OCI-LY1 (cell line): ENCODE data around the gene NUP210L.

ENCODE experiments used
- H2AFZ ChIP-seq: fragments of 200-600 bp; sonication (generic), shearing (Covaris generic); 2 replicates; pipeline ENCODE4 v1.6.0; 2014; ENCODE audit warnings: antibody characterized with exemption, mild to moderate bottlenecking, low read length
- H3F3A ChIP-seq: fragments of 200-600 bp; sonication (generic), shearing (Covaris generic); 2 replicates; pipeline ENCODE4 v1.6.0; 2014; ENCODE audit warnings: mild to moderate bottlenecking, antibody characterized with exemption, low read length, moderate library complexity; ENCODE audit not compliant: insufficient read depth
- H3K27ac ChIP-seq: fragments of 200-600 bp; sonication (generic); 2 replicates; pipeline ENCODE4 v1.5.1; 2014; ENCODE audit warnings: low read length, mixed run types, mild to moderate bottlenecking, low read depth; ENCODE audit not compliant: poor library complexity, severe bottlenecking
- H3K27me3 ChIP-seq: fragments of 200-600 bp; sonication (generic); 2 replicates; pipeline ENCODE4 v1.6.0; 2014; ENCODE audit warnings: antibody characterized with exemption, mild to moderate bottlenecking, low read length, moderate library complexity; ENCODE audit not compliant: insufficient read depth
- H3K36me3 ChIP-seq: fragments of 200-600 bp; sonication (generic); 2 replicates; pipeline ENCODE4 v1.6.1; 2014; ENCODE audit warnings: mild to moderate bottlenecking, antibody characterized with exemption, low read length, moderate library complexity, mixed read lengths; ENCODE audit not compliant: insufficient read depth
- H3K4me1 ChIP-seq: fragments of 200-600 bp; sonication (generic); 2 replicates; pipeline ENCODE4 v1.5.1; 2014; ENCODE audit warnings: mild to moderate bottlenecking, low read length, moderate library complexity; ENCODE audit not compliant: insufficient read depth, severe bottlenecking
- H3K4me2 ChIP-seq: fragments of 200-600 bp; sonication (generic), shearing (Covaris generic); 2 replicates; pipeline ENCODE4 v1.6.1; 2014; ENCODE audit warnings: low read length
- H3K4me3 ChIP-seq: fragments of 200-600 bp; sonication (generic); 2 replicates; pipeline ENCODE4 v1.5.1; 2014; ENCODE audit warnings: low read length, low read depth, mild to moderate bottlenecking, mixed read lengths; ENCODE audit not compliant: poor library complexity, severe bottlenecking
- H3K79me2 ChIP-seq: fragments of 200-600 bp; shearing (Covaris generic); 2 replicates; pipeline ENCODE4 v1.6.1; 2016; ENCODE audit warnings: mixed run types, low read length, mixed read lengths; ENCODE audit not compliant: insufficient read depth
- H3K9ac ChIP-seq: fragments of 200-600 bp; sonication (generic), shearing (Covaris generic); 2 replicates; pipeline ENCODE4 v1.6.1; 2014; ENCODE audit warnings: mild to moderate bottlenecking, low read length, mixed read lengths
- H3K9me2 ChIP-seq: fragments of 200-600 bp; sonication (generic), shearing (Covaris generic); 2 replicates; pipeline ENCODE4 v1.6.1; 2014; ENCODE audit warnings: low read depth, mild to moderate bottlenecking, low read length, mixed read lengths
- H3K9me3 ChIP-seq: fragments of 200-600 bp; shearing (Covaris generic); 2 replicates; pipeline ENCODE4 v1.6.1; 2014; ENCODE audit warnings: low read length, mixed read lengths
- H4K20me1 ChIP-seq: fragments of 200-600 bp; sonication (generic), shearing (Covaris generic); 2 replicates; pipeline ENCODE4 v1.6.0; 2016; ENCODE audit warnings: mild to moderate bottlenecking, low read length; ENCODE audit not compliant: insufficient read depth
- CTCF ChIP-seq: fragments of 200-600 bp; sonication (generic), shearing (Covaris generic); IDR thresholded peaks from 2 replicates; pipeline ENCODE4 v1.5.1; 2017; ENCODE audit warnings: mild to moderate bottlenecking, antibody characterized with exemption, low read length, moderate library complexity, mixed read lengths
- EZH2 ChIP-seq: fragments of 200-600 bp; sonication (generic), shearing (Covaris generic); IDR thresholded peaks from 2 replicates; pipeline ENCODE4 v1.8.0; 2017; ENCODE audit warnings: borderline replicate concordance, mixed run types, mild to moderate bottlenecking, antibody characterized with exemption, low read length, moderate library complexity, mixed read lengths

The NUP210L gene

GRCh38 chr1:153946622-153947241 is 208.1 kb downstream of the NUP210L start, which contains the start of gene DENND4B:
DENND4B (minus strand) TSS chr1:153946718; CDS start chr1:153944374, 2,344 bp downstream.
- peak within 1 kb of the TSS; percentile 96 for H3K9ac ChIP-seq
- H3K36me3 ChIP-seq: peaks cover 56% of the 10 kb centered on the region
- peak within 1 kb of the TSS; percentile 89 for H3K27ac ChIP-seq
- H2AFZ ChIP-seq: no peak within 1 kb of the TSS
- TF ChIP-seq EZH2: no peak
- TF ChIP-seq CTCF: peak; percentile 82
- H3K9me3 ChIP-seq: no peaks in the 10 kb centered on the region
- no peaks in the 10 kb centered on the region for H3K27me3 ChIP-seq
- H4K20me1 ChIP-seq: no peaks in the 10 kb centered on the region
- peaks cover 7% of the 10 kb centered on the region; the same call in 1 of the 2 replicates for H3K79me2 ChIP-seq
- no peaks in the 10 kb centered on the region for H3K9me2 ChIP-seq
- H3K4me3 ChIP-seq: peak within 1 kb of the TSS; percentile 82
- peaks cover 18% of the 10 kb centered on the region for H3K4me1 ChIP-seq
- peak within 1 kb of the TSS; percentile 86 for H3K4me2 ChIP-seq
- H3F3A ChIP-seq: peaks cover 4% of the 10 kb centered on the region; the same call in 1 of the 2 replicates

- Histone ChIP-seq H3K9ac (peak overlapping the region; percentile 96), H3F3A (peaks cover 4% of the 10 kb centered on the region; the same call in 1 of the 2 replicates), H3K79me2 (peaks cover 7% of the 10 kb centered on the region; the same call in 1 of the 2 replicates), H2AFZ (no peak overlapping the region), H3K27me3 (no peaks in the 10 kb centered on the region), H3K9me3 (no peaks in the 10 kb centered on the region), H4K20me1 (no peaks in the 10 kb centered on the region), H3K9me2 (no peaks in the 10 kb centered on the region), H3K27ac (peak overlapping the region; percentile 89), H3K4me1 (peaks cover 18% of the 10 kb centered on the region), H3K4me3 (peak overlapping the region; percentile 82), H3K4me2 (peak overlapping the region; percentile 86), H3K36me3 (peaks cover 56% of the 10 kb centered on the region)
- TF ChIP-seq CTCF (no peak), EZH2 (no peak)
Observed at GRCh38 chr1:153945795-153946621, 208.9 kb downstream of the NUP210L start.

- H3K4me2 ChIP-seq: peak overlapping the region; percentile 86
- H3K9me3 ChIP-seq: no peaks in the 10 kb centered on the region
- peaks cover 4% of the 10 kb centered on the region; the same call in 1 of the 2 replicates for H3F3A ChIP-seq
- TF ChIP-seq EZH2 (no peak), CTCF (no peak)
- H3K79me2 ChIP-seq: peaks cover 7% of the 10 kb centered on the region; the same call in 1 of the 2 replicates
- H3K9ac ChIP-seq: peak overlapping the region; percentile 96
- H3K4me3 ChIP-seq: peak overlapping the region; percentile 82
- peak overlapping the region; percentile 89 for H3K27ac ChIP-seq
- H3K36me3 ChIP-seq: peaks cover 56% of the 10 kb centered on the region
- H3K9me2 ChIP-seq: no peaks in the 10 kb centered on the region
- H3K4me1 ChIP-seq: peaks cover 18% of the 10 kb centered on the region
- no peaks in the 10 kb centered on the region for H3K27me3 ChIP-seq
- H4K20me1 ChIP-seq: no peaks in the 10 kb centered on the region
- H2AFZ ChIP-seq: no peak overlapping the region
Observed at GRCh38 chr1:153945131-153945794, 209.6 kb downstream of the NUP210L start.
